ENCODE measurements around the gene ANOS1. TPM values are rescaled to one million over a fixed set of nuclear protein-coding genes. Genes with fewer than 3 reads are reported as not detected.

ANOS1 gene, protein sequence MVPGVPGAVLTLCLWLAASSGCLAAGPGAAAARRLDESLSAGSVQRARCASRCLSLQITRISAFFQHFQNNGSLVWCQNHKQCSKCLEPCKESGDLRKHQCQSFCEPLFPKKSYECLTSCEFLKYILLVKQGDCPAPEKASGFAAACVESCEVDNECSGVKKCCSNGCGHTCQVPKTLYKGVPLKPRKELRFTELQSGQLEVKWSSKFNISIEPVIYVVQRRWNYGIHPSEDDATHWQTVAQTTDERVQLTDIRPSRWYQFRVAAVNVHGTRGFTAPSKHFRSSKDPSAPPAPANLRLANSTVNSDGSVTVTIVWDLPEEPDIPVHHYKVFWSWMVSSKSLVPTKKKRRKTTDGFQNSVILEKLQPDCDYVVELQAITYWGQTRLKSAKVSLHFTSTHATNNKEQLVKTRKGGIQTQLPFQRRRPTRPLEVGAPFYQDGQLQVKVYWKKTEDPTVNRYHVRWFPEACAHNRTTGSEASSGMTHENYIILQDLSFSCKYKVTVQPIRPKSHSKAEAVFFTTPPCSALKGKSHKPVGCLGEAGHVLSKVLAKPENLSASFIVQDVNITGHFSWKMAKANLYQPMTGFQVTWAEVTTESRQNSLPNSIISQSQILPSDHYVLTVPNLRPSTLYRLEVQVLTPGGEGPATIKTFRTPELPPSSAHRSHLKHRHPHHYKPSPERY
- 4.4 and 5.6 TPM in 2 replicates for total RNA-seq

DNA sequence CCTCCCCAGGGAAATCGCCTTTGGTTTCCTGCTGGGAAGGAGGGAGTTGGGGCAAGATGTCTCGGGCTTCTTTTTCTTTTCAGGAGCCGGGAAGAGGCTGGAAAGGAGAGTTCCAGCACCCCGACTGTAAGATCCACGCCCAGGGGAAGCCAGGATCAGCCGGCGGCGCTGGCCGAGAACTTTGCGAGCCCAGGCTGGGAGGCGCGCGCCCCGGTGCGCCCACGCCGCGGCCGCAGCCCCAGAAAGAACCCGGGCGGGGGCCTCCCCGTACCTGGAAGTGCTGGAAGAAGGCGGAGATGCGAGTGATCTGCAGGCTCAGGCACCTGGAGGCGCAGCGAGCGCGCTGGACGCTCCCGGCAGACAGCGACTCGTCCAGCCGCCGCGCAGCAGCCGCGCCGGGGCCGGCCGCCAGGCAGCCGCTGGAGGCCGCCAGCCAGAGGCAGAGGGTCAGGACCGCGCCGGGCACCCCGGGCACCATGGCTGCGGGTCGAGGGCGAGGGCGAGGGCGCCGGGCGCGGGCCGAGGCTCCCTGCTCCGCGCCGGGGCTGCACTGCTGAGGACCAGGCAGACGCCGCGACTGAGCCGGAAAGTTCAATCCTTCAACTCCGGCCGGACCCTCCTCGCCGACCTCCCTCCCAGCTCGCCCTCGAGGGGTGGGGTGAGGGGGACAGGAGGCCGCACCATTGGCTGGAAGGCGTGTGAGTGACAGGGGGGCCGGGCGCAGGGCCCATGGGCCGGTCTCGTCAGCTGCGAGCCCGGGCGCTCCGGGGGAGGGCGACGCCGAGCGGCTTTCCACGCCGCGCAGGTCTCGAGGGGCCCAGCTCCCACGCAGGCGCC lies at the start of gene ANOS1:
ANOS1 (minus strand) TSS at position 579 of the 837 bp plus-strand sequence; CDS start at position 478, 101 bp downstream.

Other genes starting within 250 kb of the ANOS1 start
- gene FAM9A, start 69.2 kb upstream of the ANOS1 start, total RNA-seq, result not detected in 2 replicates

All from cardiac ventricle fibroblast (primary cell).